ENCODE data around the gene SLC2A5.
"Not testable (repeated sequence)": the region's sequence is repeated elsewhere in the genome, so short reads cannot be mapped to it uniquely, and the experiment has no call there.

SLC2A5 gene

DNA sequence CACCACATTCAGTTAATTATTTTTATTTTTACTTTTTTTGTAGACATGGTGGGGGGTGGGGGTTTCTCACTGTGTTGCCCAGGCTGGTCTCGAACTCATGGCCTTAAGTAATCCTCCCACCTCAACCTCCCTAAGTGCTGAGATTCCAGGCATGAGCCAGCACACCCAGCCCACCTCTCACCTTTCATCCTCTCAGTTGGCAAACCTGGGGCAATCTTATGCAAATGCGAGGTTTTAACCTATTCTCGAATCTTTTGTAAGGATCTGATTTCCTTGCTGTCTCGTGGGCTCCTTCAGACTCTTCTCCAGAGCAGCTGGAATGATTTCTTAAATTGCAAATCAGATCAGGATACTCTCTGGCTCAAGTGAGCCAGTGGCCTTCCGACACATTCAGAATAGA is 36.1 kb downstream of the SLC2A5 start:
- DNase-seq (ENCODE audit: low read depth) = no peak

DNA sequence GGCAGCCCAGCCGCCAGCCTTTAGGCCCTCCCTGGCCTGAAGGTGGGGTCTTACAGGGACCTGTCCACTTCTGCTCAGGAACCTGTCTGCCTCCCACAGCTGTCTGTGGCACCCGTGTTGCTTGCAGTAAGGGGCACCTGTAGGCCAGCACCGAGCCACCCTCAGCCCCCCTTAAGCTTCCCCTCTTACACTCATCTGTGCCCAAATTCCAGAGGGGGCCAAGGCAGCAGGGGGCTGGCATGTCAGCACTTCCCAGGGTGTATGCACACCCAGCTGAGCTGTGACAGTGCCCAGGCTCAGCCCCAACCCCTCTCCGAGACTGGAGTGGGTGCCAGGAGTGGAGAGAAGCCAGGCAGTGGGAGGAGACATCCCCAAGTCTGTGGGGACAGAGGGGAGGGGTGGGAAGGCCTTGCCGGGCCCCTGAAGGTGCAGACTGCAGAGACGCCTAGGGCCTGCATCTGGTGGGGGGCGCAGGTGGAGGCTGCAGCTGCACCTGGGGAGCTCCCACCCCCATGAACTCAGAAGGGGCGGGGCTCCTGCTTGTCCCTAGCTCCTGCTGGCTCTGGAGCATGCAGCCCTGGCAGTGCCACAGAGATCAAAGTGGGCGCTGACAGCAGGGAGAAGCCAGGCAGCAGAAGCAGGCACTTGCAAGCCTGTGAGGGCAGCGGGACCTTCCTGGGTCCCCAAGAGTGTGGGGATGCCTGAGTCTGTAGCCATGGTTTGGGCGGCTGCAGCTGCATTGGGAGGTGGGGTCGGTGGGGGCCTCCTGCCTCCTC is 37.8 kb downstream of the SLC2A5 start:
- no peak for DNase-seq (ENCODE audit: low read depth)

DNA sequence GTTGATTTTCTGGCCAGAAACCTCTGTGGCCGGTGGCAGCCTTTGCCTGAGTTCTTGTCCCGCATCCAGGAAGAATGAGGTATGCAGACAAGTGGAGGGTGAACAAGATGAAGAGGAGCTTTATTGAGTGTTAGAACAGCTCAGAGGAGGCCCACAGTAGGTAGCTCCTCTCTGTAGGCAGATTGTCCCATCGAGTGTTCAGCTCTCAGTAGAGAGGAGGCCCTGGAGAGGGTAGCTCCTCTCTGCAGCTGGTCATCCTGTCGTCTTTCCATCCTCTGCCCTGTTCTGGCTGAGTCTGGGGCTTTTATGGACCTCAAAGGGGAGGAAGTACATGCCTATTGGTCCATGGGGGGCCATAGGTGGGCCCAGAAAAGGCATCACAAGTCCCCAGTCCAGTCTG is 38.4 kb downstream of the SLC2A5 start:
- not testable (repeated sequence) for DNase-seq (ENCODE audit: low read depth)

DNA sequence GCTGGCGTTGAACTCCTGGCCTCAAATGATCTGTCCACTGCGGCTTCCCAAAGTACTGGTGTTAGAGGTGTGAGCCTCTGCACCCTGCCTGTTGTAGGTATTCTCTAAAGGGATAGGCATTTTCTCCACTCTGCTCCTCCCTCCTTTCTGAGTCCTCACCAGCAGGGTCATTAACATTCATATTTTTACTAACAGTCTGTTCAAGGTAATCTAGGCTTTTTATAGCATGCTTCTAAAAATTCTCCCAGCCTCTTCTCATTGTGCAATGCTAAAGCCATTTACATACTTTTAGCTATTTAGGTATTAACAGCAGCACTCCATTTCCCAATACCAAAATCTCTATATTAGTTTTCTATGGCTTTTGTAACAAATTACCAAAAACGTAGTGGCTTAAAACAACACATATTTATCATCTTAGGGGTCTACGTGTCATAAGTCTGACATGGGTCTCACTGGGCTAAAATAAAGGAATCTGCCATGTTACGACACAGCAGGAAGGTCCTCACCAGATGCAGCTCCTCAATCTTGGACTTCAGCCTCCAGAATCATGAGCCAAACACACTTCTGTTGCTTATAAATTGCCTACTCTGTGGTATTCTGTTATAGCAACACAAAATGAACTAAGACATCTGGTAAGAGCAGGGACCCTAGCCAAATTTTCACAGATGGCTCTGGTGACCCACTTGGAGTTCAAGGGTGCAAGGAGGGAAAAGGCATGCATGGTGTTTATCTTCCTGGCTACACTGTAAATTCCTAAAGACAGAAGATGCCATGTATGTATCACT is 40.3 kb downstream of the SLC2A5 start:
- no peak for DNase-seq (ENCODE audit: low read depth)

DNA sequence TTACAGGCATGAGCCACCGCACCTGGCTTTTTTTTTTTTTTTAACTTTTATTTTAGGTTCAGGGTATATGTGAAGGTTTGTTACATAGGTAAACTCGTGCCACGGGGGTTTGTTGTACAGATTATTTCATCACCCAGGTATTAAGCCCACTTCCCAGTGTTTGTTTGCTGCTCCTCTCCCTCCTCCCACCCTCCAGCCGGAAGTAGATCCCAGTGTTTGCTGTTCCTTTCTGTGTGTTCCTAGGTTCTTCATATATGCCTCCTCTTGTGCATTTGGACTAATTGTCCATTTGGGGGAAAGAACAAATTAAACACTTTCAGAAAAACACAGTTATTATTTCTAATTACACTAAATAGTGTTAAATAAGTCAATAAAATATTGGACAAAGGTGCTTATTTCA is 42.1 kb downstream of the SLC2A5 start:
- DNase-seq (ENCODE audit: low read depth) = no peak

DNA sequence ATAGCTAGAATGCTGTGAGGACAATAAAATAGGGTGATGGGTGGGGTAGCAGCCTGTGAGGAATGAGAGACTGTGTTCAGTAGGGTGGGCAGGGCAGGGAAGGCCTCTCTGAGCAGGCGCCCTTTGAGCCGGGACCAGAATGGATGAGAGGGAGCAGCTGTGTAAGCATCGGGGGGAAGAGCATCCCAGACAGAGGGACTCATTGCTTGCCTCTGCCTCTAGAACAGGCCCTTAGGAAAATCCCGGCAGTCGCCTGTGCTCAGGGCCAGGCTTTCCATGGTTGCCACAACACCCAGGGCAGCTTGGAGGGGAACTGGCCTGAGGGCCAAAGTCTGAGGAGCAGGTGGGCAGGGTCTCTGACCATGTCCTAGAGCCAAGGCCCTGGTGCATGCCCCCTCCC is 44.0 kb downstream of the SLC2A5 start:
- no peak for DNase-seq (ENCODE audit: low read depth)

DNA sequence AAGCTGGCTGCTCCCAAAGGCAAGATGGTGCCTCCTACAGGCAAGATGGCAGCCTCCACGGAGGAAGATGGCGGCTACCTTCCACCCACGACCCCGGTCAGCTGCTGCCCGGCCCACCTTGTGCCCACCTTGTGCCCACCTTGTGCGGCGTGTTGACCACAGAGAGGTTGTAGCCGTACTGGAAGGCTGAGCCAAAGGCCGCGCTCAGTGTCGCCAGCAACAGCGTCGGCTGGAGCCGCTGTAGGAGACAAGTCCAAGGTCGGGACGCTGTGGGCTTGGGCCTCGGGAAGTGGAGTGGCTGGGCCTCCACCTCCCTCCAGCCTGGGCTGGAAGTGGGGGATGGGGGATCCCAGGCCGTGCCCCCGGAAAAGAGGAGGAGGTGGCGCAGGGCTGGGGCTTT is 44.6 kb downstream of the SLC2A5 start:
- DNase-seq (ENCODE audit: low read depth) = no peak

DNA sequence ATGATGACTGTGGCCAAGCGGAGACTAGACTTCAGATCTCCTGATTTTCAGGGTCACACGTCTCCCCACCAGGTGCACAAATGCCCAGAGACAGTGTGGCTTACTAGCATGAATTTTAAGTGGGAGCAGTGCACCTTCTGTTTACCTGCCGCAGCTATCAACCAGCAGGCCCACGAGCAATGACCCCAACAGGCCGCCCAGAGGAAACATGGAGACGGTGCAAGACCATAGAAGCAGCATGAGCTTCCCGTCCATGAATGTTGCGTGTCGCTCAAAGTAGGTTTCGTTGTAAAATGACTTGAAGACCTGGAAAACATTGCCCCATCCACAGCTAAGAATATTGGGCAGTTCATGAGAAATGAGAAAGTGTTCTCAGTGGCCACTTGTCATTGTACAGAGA is 46.7 kb downstream of the SLC2A5 start:
- DNase-seq (ENCODE audit: low read depth) = no peak

DNA sequence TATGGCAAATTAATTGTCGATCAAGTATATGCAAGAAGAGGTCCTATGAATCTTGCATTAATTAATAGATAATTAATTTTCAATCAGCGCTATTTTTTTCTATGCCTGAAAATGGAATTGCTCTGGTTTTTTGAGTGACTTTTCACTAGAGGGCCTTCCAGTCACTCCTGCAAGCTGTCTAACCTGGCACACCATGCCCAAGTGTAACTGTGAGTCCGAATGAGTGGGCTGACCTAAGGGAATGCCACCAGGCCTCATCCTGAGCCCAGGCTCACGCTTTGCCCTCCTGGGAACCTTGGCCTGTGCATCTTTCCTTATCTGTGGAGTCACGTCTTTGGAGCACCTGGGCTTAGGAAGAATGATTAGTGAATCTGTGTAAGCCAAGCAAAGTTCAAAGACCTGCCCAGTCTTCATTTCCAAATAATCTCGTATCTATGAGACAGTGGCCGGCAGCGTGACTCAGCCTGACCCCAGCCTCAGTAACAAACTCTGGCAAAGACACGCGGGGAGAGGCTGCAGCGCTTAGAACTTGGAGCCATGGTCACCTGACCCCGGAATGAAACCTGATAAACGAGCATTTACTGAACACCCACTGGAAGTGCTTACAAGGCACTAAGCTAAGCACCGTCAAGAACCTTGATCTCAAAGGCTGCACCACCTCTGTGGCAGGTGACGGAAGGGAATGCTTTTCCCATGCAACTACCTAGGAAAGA is 47.3 kb downstream of the SLC2A5 start:
- DNase-seq (ENCODE audit: low read depth) = not testable (repeated sequence)

DNA sequence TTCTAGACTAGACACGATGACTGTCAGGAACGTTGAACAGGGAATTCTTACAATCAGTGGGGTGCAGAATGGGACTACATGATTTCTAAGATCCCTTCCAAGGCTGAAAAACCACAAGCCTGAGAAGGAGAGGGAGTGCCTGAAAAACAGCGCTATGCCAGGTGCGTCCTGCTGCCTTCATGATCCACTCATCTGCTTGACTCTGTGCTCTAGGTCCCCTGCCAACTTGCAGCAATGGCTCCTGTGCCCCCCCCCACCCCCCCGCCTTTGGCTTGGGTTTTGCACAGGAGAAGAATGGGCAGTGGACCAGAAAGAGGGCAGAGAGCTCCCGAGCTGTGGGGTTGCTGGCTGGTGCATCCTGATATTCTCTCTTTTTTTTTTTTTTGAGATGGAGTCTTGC is 49.1 kb downstream of the SLC2A5 start:
- DNase-seq (ENCODE audit: low read depth) = no peak

DNA sequence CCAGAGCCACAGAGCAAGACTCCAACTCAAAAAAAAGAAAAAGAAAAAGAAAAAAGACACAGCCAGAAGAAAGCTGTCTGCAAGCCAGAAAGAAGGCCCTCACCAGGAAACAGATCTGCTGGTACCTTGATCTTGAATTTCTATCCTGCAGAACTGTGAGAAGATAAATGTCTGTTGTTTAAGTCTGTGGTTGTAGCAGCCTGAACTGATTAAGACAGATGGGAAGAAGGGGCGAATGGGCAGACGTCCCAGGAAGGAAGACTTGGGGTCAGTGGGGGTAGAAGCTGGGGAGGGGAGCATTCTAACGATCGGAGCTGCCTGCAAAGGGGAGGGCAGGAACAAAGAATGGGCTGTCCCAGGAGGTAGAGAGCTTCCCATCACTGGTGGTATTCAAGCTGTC is 49.5 kb downstream of the SLC2A5 start:
- DNase-seq (ENCODE audit: low read depth) = no peak

DNA sequence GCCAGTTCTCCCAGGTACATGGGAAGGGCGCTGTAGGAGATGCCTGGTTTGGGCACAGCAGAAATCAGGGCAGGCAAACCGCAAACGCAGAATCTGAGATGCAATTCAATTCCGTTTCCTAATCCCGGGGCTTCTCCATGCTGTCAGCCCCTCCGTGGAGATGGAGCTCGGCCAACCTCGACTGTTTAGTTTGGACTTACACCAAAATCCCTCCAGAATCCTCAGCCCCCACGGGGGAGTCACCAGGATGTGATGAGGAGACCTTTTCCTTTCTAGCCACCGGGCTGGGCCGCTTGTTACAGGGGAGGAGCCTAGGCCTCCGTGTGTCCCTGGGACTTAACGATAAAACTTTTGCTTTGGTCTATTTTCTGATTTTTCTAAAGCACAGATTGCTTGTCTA is 51.1 kb downstream of the SLC2A5 start:
- no peak for DNase-seq (ENCODE audit: low read depth)

DNA sequence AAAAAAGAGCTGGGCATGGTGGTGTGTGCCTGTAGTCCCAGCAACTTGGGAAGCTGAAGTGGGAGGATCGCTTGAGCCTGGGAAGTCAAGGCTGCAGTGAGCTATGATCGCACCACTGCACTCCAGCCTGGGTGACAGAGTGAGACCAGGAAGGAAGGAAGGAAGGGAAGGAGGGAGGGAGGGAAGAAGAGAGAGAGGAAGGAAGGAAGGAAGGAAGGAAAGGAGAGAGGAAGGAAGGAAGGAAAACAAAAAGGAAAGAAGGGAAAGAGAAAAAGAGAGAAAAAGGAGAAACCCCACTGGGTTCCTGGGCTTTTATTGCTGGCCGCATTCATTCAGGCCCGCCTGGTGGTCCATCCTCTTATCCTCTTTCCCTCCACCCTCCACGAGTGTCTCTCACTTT is 53.0 kb downstream of the SLC2A5 start:
- no peak for DNase-seq (ENCODE audit: low read depth)

DNA sequence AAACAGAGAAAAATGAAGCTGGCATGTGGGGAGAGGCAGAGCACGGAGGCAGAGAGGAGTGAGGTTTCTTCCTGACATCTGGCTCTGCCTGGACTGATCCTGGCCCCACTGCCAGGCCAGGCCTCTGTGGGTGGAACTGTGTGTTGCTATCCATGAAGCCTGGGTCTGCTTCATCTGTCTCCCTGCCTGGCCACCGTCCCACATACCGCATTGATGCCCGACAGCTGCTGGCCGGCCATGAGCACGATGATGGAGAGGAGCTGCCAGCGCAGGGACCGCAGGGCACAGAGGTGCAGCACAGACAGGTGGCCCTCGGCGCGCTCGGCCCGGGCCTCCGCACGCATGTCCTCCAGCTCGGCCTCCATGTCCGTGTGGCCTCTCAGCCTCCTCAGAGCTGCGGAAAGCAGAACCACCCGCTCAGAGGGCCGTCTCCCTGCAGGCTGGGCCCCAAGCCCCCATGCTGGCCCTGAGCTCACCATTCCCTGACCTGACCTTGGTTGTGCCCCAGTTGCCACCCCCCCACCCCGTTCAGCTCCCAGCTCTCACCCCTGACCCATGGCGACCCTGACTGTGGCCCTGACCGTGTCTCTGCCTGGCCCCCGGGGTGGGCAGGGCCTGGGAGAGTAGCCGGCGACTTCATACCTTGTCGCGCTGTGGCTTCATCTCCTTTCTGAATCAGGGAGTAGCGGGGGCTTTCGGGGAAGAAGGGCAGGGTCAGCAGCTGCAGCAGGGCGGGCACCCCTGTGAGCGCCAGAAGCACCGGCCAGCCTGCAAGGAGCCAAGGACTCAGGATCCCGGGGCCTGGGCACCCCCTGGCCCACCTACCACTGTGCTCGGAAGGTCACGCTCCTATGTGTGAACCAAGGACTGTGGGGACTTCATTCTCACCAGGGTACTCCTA is 54.7 kb downstream of the SLC2A5 start:
- no peak for DNase-seq (ENCODE audit: low read depth)

DNA sequence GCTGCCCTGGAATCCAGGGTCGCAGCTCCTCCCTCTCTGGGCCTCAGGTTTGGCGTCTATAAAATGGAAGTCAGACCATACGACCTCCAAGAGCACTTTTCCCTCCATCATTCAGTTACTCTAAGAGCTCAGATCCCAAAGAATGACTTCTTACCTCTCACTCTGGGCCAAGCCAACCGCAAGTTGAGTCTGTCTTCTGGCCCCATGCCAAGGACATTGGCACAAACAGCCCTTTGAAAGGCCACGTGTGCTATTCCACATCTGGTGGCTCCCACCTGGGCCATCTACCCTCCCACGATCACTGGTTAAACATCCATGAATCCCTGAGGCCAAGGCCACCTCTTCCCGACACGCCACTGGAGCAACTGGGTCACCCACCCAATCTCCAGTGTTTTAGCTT is 55.6 kb downstream of the SLC2A5 start:
- no peak for DNase-seq (ENCODE audit: low read depth)

DNA sequence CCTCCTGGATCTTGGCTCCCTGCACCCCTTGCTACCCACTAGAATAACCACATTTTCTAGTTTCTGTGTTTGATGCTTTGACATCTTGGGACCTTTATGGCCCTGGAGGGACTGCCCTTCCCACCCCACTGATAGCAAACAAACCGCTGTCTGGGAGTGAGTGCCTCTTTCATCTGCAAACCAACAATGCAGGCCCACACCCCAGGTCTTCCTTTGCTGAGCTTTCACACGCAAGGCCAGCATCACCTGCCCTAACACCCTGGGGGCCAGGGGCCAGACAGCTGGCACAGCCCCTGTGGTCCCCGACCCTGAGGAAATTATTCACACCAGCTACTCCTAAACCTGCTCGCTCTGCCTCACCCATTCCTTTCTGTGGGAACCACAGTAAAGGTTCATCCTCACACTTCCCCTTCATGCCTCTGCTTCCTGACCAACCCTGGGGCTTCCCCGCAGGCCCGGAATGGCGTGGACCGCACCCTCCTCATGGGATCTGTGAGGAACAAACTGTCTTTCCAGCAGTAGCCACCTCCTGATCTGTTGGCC is 58.6 kb downstream of the SLC2A5 start:
- no peak for DNase-seq (ENCODE audit: low read depth)

DNA sequence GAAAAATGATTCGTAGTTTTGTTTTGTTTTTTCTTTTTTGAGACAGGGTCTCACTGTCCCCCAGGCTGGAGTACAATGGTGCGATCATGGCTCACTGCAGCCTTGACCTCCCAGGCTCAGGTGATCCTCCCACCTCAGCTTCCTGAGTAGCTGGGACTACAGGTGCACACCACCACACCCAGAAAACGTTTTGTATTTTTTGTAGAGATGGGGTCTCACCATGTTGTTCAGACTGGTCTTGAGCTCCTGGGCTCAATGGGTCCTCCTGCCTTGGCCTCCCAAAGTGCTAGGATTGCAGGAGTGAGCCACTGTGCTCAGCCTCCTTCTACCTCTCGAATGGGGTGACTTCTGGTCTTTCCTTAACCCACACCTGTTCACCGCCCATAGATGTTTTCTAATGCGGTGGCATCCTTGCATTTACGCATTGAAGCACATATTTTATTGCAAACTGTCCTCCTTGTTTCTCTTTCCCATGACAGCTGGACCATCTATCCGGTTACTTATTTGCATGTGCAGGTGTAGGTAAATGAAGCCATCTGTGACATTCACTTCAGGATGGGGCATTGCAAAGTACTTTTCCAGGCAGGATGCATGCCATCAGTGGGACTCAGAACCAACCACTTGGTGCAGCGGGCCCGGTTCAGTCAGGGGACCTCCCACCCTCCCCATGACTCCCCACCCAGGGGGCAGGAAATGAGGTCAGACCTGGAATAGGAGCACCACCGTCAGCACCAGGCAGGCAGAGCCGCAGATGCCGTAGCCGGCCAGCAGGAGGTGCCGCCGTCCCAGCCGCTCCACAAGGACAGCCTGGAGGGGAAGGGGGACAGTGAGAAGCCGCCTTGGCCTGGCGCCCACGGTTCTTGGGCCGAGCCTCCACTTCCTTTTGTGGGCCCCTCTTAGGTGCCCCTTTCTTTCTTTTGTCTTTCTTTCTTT is 59.7 kb downstream of the SLC2A5 start:
- DNase-seq (ENCODE audit: low read depth) = no peak

DNA sequence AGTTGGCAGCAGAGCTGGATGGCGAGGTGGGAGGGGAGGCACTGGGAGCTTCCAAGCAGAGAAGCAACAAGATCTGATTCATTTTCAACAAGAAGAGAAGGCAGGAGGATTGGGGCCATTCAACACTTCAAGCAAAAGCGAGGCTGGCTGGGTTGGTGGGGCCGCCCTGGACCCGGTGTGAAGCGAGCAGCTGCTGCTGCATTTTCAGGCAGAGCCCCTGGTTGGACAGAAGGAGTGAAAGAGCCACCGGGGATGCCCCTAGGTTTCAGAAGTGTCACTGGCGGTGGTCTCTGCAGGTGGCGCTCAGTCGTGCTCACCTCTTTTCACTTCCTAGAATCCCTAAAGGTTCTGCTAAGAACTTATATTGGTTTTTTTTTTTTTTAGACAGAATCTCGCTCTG is 61.2 kb downstream of the SLC2A5 start:
- DNase-seq (ENCODE audit: low read depth) = no peak

DNA sequence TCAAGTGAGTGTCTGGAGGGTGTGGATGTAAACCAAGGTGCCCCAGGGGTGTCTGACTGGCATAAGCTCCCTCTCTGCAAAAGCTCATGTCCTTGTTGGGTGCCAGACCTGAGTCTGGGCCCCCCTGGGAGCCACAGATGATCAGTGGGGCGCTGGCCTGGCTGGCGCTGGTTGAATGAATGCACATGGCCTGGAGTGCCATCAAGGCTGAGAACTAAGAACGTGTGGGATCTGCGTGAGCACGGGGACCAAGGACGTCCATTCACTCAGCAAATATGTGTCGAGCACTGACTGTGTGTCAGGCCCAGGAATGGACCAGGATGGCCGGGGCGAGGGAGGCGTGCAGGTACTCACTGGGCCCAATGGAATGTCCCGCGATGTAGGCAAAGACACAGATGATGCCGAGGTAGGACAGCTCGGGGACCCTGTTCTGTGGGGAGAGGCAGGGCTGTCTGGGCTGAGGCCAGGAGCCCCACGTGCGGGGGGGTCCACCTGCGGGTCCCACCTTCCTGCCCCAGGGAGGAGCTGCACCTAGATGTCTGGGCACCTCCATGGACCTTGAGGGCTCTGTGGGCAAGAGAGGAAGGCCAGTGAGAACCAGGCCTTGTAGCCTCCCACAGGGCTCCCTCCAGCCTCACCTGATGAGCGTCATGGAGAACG is 62.3 kb downstream of the SLC2A5 start:
- no peak for DNase-seq (ENCODE audit: low read depth)

DNA sequence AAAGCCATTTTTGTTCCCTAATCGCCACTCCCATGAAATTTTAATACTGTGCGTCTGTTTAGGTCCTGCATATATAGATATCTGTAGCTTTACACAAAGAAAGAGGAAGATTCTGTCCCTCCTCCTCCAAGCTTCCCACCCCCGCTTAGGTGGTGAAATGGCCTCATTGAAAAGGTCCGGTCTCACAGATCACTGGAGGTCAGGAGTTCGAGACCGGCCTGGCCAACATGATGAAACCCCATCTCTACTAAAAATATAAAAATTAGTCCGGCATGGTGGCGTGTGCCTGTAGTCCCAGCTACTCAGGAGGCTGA is 64.1 kb downstream of the SLC2A5 start:
- DNase-seq (ENCODE audit: low read depth) = no peak
